Peyer's patch (tissue), 4 donors: Measurements from ENCODE around the gene ANKS1A.

Source experiments
- CTCF ChIP-seq, 6 experiments: fragments of 450-650 bp in 4 of 6; fragments of 200-600 bp in 2 of 6; sonication (generic) in 1 of 6; IDR thresholded peaks; one replicate each; pipeline ENCODE4 v1.5.1; 2017 to 2019; ENCODE audit warnings: antibody characterized with exemption in 6 of 6, mild to moderate bottlenecking in 3 of 6, moderate library complexity in 1 of 6
- POLR2A ChIP-seq, 2 donors: fragments of 450-650 bp; IDR thresholded peaks; one replicate each; pipeline ENCODE4 v1.5.1; 2017; ENCODE audit warnings: antibody characterized with exemption in 2 of 2, mild to moderate bottlenecking in 2 of 2, moderate library complexity in 2 of 2

- TF ChIP-seq CTCF (IDR thresholded peaks at IDR 0.05) (no peak), POLR2A (IDR thresholded peaks at IDR 0.05) (no peak)
Observed at GRCh38 chr6:35040398-35040797, 151.3 kb downstream of the ANKS1A start.
